ENCODE results near the gene BHLHA15.

The BHLHA15 gene

DNA sequence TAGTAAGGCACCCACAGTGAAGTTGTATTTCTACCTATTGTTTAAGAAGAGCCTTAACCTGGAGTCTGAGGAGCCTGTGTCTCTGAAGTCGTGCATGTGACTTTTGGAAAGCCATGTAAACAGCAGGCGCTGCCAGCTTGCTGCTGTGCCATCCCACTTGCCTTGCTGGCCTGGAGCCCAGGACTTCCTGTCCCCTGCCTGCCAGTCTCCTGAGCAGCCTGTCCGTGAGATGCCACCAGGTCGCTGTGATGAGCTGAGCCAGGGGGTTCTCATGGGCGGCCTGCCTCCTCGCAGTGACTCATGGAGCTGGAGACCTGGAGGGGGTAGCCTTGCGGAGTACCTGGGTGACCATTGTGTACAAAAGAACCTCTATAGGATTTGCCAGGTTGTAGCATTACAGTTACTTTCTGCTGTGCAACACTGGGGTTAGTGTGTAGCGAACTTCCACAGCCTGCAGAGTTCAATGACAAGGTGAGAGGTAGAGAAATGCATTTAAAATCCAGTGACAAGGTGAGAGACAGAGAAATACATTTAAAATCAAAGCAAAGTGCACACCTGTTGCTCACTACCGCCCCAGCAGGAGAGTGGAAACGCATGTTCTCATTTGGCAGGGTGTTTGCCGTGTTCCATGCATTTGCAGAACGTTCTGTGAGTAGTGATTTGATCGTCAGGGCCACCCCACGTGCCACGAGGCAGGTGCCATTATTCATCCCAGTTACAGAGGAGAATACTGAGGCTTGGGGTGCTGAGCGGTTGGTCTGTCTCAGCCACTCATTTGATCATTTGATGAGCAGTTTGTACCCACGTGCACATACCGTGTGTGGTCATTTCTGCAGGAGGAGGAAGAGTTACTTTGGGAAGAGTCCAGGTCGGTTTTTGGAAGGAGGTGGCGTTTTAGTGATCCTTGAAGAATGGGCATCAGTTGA lies 36.6 kb upstream of the BHLHA15 start:
- CTCF ChIA-PET: interaction anchor here (0.6 to 4.0 kb wide), 3 partner anchors 153 to 155 kb away, joined by 3 to 20 read pairs (median 3); no protein-coding TSS in a partner anchor
- TF ChIP-seq, protein P1, sequence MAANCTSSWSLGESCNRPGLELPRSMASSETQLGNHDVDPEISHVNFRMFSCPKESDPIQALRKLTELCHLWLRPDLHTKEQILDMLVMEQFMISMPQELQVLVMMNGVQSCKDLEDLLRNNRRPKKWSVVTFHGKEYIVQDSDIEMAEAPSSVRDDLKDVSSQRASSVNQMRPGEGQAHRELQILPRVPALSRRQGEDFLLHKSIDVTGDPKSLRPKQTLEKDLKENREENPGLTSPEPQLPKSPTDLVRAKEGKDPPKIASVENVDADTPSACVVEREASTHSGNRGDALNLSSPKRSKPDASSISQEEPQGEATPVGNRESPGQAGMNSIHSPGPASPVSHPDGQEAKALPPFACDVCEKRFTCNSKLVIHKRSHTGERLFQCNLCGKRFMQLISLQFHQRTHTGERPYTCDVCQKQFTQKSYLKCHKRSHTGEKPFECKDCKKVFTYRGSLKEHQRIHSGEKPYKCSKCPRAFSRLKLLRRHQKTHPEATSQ (tag by site-specific recombination; IDR thresholded peaks at IDR 0.05): no peak
- TF ChIP-seq ZNF623 (tag by site-specific recombination; IDR thresholded peaks at IDR 0.05): no peak
- TF ChIP-seq SCRT2 (tag by site-specific recombination; IDR thresholded peaks at IDR 0.05): peak; percentile 86
- TF ChIP-seq SCRT1 (tag by site-specific recombination; IDR thresholded peaks at IDR 0.05; ENCODE audit: borderline replicate concordance): 0 out of 2 replicates have a peak, but pooled peaks have one; percentile 39
- no peak for TF ChIP-seq HOXC10 (CRISPR knock-in tag; IDR thresholded peaks at IDR 0.05)
- H3K4me1 ChIP-seq (ENCODE audit: control insufficient read depth, insufficient read depth, low read length): no peaks in the 10 kb centered on the region
- H3K27ac ChIP-seq (ENCODE audit: extremely low read depth, low read depth, low read length): no peak overlapping the region
- peaks cover 6 to 27% of the 10 kb centered on the region in 2 experiments; a peak in 2 of 3 replicates for H3K36me3 ChIP-seq (ENCODE audit: control insufficient read depth in 2 of 2, insufficient read depth in 1 of 2, low read length in 2 of 2)
- POLR2A ChIA-PET: no interaction called here
- no peaks in the 10 kb centered on the region for H3K9me3 ChIP-seq (ENCODE audit: control insufficient read depth, insufficient read depth, low read depth, low read length)
- H3K4me3 ChIP-seq (ENCODE audit: low read depth, low read length): no peak overlapping the region

DNA sequence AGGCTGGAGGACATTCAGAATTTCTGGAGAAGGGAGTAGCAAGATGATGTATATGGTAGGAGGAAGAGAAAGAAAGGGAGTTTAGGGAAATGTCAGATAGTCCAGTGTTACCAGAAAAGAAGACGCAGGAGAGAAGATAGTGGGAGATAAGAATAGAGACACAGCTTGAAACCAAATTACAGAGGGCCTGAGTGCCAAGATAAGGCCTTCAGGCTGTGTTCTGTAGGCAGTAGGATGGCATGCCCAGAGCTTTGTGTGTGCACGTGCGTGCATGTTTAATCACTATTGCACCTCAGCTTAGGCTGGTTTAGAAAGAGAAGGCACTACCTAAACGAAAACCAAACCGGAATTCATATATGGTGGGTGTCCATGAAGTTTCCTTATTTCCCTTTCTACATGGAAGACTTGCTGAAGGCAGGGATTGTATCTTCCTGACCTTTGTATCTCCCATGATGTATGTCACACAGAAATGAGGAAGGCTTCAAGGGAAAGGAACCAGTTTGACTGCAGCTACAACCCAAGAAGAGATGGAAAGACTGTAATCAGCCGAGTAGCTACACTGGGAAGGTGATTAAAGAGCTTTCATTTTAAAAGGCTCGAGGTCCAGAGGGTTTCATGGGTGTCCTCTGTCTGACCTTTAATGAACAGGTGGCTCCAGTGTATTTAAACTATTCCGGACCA lies 35.8 kb upstream of the BHLHA15 start:
- TF ChIP-seq ZNF626 (tag by site-specific recombination; IDR thresholded peaks at IDR 0.05) (no peak), ZNF366 (tag by site-specific recombination; conservative IDR thresholded peaks at IDR 0.05) (no peak), ZXDB (tag by site-specific recombination; IDR thresholded peaks at IDR 0.05) (no peak), ZNF777 (tag by site-specific recombination; IDR thresholded peaks at IDR 0.05; ENCODE audit: borderline replicate concordance) (no peak), ZNF211 (tag by site-specific recombination; IDR thresholded peaks at IDR 0.05; ENCODE audit: low read depth) (no peak), ZNF776 (tag by site-specific recombination; IDR thresholded peaks at IDR 0.05; ENCODE audit: borderline replicate concordance) (no peak), ZNF423 (tag by site-specific recombination; IDR thresholded peaks at IDR 0.05) (no peak), KLF8 (tag by site-specific recombination; IDR thresholded peaks at IDR 0.05) (no peak)
- TF ChIP-seq, protein P2, sequence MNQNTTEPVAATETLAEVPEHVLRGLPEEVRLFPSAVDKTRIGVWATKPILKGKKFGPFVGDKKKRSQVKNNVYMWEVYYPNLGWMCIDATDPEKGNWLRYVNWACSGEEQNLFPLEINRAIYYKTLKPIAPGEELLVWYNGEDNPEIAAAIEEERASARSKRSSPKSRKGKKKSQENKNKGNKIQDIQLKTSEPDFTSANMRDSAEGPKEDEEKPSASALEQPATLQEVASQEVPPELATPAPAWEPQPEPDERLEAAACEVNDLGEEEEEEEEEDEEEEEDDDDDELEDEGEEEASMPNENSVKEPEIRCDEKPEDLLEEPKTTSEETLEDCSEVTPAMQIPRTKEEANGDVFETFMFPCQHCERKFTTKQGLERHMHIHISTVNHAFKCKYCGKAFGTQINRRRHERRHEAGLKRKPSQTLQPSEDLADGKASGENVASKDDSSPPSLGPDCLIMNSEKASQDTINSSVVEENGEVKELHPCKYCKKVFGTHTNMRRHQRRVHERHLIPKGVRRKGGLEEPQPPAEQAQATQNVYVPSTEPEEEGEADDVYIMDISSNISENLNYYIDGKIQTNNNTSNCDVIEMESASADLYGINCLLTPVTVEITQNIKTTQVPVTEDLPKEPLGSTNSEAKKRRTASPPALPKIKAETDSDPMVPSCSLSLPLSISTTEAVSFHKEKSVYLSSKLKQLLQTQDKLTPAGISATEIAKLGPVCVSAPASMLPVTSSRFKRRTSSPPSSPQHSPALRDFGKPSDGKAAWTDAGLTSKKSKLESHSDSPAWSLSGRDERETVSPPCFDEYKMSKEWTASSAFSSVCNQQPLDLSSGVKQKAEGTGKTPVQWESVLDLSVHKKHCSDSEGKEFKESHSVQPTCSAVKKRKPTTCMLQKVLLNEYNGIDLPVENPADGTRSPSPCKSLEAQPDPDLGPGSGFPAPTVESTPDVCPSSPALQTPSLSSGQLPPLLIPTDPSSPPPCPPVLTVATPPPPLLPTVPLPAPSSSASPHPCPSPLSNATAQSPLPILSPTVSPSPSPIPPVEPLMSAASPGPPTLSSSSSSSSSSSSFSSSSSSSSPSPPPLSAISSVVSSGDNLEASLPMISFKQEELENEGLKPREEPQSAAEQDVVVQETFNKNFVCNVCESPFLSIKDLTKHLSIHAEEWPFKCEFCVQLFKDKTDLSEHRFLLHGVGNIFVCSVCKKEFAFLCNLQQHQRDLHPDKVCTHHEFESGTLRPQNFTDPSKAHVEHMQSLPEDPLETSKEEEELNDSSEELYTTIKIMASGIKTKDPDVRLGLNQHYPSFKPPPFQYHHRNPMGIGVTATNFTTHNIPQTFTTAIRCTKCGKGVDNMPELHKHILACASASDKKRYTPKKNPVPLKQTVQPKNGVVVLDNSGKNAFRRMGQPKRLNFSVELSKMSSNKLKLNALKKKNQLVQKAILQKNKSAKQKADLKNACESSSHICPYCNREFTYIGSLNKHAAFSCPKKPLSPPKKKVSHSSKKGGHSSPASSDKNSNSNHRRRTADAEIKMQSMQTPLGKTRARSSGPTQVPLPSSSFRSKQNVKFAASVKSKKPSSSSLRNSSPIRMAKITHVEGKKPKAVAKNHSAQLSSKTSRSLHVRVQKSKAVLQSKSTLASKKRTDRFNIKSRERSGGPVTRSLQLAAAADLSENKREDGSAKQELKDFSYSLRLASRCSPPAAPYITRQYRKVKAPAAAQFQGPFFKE (tag by site-specific recombination; IDR thresholded peaks at IDR 0.05; ENCODE audit: borderline replicate concordance): no peak
- Histone ChIP-seq H3K27ac (ENCODE audit: extremely low read depth, low read depth, low read length) (no peak overlapping the region), H3K4me3 (ENCODE audit: low read depth, low read length) (no peak overlapping the region), H3K36me3 (ENCODE audit: control insufficient read depth in 2 of 2, insufficient read depth in 1 of 2, low read length in 2 of 2) (peaks cover 6 to 30% of the 10 kb centered on the region in 2 experiments; a peak in 2 of 3 replicates), H3K4me1 (ENCODE audit: control insufficient read depth, insufficient read depth, low read length) (no peaks in the 10 kb centered on the region), H3K9me3 (ENCODE audit: control insufficient read depth, insufficient read depth, low read depth, low read length) (no peaks in the 10 kb centered on the region)
- POLR2A ChIA-PET: no interaction called here
- CTCF ChIA-PET: interaction anchor here (0.6 to 4.0 kb wide), 4 partner anchors 46 to 847 kb away, joined by 3 to 20 read pairs (median 3); no protein-coding TSS in a partner anchor

Data from HEK293 (cell line).